NCI-H1417 (cell line): ENCODE data around the gene BTG4.

Source experiments
- DNase-seq, 3 experiments: peaks; one replicate each; lab custom pipeline; 2025; lab: John Stamatoyannopoulos, UW

The BTG4 gene

GRCh38 chr11:111455291-111456085 lies 56.7 kb downstream of the BTG4 start:
- no peak for DNase-seq

GRCh38 chr11:111454561-111455192 lies 57.5 kb downstream of the BTG4 start:
- DNase-seq: peak; percentile 12 to 60 (median 29)

GRCh38 chr11:111452817-111453552 lies 59.2 kb downstream of the BTG4 start:
- no peak for DNase-seq

DNA sequence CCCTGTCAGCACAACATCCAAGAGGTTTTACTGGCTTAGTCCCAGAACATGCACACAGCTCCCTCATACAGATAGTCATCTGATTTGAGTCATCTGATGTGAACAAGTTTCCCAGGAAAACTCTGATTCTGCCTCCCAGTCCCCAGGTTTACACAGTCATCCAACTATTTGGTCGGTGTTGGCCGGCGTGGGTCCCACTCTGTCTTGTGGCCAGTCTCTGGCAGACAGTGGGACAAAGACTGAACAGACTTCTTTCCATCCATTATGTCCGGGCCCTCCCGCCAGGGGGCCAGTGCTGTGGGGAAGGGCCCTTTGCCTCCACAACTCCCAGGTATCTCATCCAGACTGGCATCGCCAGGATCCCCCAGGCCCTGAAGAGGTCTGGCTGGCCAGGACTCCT lies 60.0 kb downstream of the BTG4 start:
- DNase-seq: no peak

DNA sequence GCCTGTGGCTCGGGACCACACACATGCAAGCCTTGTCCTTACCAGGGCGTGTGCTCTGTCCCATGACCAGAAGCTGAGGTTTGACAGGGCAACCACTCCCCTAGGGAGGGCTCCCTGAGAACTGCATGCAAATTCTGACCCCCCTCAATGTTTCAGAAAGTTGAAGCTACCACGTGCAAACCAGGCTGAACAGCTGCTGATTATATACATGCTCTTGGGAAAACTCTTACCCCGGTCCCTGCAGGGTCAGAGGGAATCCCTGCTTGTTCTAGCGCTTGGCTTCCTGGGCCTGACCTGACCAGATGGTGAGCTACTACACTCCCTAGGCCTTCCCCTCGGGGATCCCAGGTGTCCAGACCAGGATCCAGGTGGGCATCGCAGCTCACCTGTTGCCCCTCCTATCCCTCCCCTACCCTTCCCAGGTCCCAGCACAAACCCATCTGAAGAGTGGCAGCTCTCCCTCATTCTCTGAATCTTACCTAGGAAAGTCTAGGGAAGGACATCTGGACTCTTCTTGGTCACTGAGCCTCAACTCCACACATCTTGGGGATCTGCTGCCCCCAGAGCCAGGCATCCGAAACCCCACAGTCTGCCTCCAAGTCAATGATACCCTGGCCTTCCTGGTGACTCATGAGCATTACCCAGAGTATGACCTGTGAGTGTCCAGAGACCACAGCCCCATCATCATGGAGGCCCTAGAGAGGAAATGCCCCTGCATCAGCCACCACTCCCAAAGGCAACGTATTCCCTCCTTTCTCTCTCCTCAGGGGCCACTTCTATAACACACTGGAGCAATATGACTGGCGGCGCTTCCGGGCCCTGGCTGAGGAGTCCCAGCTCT lies 61.5 kb downstream of the BTG4 start:
- DNase-seq: no peak

GRCh38 chr11:111449696-111450479 lies 62.3 kb downstream of the BTG4 start:
- no peak for DNase-seq

- DNase-seq: no peak
Observed at GRCh38 chr11:111448831-111449557, 63.2 kb downstream of the BTG4 start.

GRCh38 chr11:111448414-111448813 lies 63.8 kb downstream of the BTG4 start:
- no peak for DNase-seq

DNA sequence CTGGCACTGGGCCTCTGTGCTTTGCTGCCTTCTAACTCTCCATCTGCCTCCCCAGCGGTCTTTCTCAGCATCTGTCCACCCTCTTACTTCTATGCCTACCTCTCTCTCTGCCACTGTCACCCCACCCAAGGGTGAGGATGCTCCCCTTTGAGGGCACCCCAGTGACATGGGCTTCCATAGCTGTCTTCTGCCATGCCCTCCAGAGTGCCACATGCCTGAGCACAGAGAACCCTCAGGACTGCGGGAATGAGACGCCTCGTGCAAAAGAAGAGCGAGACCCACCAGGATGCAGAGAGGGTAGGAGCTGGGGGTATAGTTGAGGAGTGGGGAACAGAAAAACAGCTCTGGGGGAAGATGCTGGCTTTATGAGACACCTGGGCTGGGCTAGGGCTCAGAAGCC lies 64.3 kb downstream of the BTG4 start:
- no peak for DNase-seq

GRCh38 chr11:111447112-111447471 lies 65.1 kb downstream of the BTG4 start:
- no peak for DNase-seq

DNA sequence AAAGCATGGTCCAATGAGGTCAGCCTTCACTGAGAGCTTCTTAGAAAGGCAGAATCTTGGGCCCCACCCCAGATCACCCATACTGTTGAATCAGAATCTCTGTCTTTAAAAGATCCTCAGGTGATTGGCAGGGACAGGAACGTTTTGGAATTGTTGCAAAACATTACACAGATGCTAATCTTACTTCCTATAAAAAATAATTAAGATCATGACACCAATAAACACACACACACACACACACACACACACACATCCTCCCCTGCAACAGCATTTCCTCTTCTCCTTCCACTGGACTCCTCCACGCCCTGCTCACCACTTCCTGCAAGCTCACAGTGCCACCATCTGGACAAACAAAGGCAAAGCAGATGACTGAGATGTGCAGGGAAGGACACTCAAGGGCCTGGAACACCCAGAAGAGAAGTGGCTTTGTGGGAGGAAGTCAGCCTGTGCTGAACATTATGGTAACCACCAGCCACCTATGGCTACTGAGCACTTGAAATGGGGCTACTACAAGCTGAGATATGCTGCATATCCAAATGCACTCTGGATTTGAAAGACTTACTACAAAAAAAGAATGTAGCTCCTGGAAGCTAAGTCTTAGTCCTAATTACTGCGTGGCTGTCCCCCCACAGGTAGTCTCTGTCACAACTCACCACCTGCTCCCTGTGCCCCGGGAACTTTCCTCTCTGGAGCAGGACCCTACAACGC lies 65.6 kb downstream of the BTG4 start:
- peak; percentile 81 to 96 (median 85) for DNase-seq

DNA sequence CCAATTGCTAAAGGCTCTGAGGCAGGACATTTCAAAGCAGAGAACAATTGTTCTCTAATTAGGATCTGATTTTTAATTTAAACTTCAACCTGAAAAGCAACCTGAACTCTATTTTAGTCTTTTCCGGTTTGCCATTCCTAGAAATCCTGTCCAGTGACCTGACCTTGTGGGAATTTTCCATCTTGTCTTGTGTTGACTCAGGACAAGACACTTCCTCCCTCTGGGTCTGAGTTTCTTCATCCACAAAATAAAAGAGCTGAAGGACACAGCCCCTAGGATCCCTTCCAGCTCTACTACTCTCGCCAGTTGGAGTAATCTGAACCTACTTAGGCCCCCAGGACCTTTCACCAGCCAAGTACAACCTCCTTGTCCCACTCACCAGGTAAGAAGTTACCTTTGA lies 66.6 kb downstream of the BTG4 start:
- DNase-seq: no peak
